ENCODE results near the gene PDZD2. TPM values are rescaled to one million over a fixed set of nuclear protein-coding genes. Genes with fewer than 3 reads are reported as not detected.

The PDZD2 gene
- total RNA-seq, 1 donor from 2014 or later: 42.7 TPM

DNA sequence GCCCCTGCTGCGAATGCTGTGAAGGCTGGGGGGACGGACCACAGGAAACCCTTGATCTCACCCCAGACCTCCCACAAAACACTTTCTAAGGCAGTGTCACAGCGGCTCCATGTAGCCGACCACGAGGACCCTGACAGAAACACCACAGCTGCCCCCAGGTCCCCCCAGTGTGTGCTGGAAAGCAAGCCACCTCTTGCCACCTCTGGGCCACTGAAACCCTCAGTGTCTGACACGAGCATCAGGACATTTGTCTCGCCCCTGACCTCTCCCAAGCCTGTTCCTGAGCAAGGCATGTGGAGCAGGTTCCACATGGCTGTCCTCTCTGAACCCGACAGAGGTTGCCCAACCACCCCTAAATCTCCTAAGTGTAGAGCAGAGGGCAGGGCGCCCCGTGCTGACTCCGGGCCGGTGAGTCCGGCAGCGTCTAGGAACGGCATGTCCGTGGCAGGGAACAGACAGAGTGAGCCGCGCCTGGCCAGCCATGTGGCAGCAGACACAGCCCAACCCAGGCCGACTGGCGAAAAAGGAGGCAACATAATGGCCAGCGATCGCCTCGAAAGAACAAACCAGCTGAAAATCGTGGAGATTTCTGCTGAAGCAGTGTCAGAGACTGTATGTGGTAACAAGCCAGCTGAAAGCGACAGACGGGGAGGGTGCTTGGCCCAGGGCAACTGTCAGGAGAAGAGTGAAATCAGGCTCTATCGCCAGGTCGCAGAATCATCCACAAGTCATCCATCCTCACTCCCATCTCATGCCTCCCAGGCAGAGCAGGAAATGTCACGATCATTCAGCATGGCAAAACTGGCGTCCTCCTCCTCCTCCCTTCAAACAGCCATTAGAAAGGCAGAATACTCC lies 450.4 kb downstream of the PDZD2 start:
- Histone ChIP-seq H3K4me1 (no peaks in the 10 kb centered on the region), H3K36me3 (no peaks in the 10 kb centered on the region), H3K9me3 (no peaks in the 10 kb centered on the region), H3K27ac (no peak overlapping the region), H3K27me3 (no peaks in the 10 kb centered on the region), H3K4me3 (no peak overlapping the region)
- intact Hi-C loops (cut with DNase I): no loop called here
- TF ChIP-seq POLR2A (IDR thresholded peaks at IDR 0.05) (no peak), POLR2AphosphoS5 (IDR thresholded peaks at IDR 0.05; ENCODE audit: insufficient read depth in 1 of 2, low read depth in 1 of 2) (no peak)
- TF ChIP-seq, protein P1, sequence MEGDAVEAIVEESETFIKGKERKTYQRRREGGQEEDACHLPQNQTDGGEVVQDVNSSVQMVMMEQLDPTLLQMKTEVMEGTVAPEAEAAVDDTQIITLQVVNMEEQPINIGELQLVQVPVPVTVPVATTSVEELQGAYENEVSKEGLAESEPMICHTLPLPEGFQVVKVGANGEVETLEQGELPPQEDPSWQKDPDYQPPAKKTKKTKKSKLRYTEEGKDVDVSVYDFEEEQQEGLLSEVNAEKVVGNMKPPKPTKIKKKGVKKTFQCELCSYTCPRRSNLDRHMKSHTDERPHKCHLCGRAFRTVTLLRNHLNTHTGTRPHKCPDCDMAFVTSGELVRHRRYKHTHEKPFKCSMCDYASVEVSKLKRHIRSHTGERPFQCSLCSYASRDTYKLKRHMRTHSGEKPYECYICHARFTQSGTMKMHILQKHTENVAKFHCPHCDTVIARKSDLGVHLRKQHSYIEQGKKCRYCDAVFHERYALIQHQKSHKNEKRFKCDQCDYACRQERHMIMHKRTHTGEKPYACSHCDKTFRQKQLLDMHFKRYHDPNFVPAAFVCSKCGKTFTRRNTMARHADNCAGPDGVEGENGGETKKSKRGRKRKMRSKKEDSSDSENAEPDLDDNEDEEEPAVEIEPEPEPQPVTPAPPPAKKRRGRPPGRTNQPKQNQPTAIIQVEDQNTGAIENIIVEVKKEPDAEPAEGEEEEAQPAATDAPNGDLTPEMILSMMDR (IDR thresholded peaks at IDR 0.05): no peak
- DNase-seq (ENCODE audit: extremely low spot score in 2 of 2): peak in 1 of 2 donors; percentile 81

DNA sequence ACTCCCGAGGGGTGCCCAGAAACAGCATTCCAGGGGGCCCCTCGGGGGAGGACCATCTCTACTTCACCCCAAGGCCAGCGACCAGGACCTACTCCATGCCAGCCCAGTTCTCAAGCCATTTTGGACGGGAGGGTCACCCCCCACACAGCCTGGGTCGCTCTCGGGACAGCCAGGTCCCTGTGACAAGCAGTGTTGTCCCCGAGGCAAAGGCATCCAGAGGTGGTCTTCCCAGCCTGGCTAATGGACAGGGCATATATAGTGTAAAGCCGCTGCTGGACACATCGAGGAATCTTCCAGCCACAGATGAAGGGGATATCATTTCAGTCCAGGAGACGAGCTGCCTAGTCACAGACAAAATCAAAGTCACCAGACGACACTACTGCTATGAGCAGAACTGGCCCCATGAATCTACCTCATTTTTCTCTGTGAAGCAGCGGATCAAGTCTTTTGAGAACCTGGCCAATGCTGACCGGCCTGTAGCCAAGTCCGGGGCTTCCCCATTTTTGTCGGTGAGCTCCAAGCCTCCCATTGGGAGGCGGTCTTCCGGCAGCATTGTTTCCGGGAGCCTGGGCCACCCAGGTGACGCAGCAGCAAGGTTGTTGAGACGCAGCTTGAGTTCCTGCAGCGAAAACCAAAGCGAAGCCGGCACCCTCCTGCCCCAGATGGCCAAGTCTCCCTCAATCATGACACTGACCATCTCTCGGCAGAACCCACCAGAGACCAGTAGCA lies 451.3 kb downstream of the PDZD2 start:
- no peaks in the 10 kb centered on the region for H3K36me3 ChIP-seq
- intact Hi-C loops (cut with DNase I): no loop called here
- H3K27me3 ChIP-seq: no peaks in the 10 kb centered on the region
- TF ChIP-seq, protein P1 (IDR thresholded peaks at IDR 0.05): no peak
- no peak for TF ChIP-seq POLR2AphosphoS5 (IDR thresholded peaks at IDR 0.05; ENCODE audit: insufficient read depth in 1 of 2, low read depth in 1 of 2)
- no peak for TF ChIP-seq POLR2A (IDR thresholded peaks at IDR 0.05)
- H3K27ac ChIP-seq: no peak overlapping the region
- no peaks in the 10 kb centered on the region for H3K4me1 ChIP-seq
- no peak overlapping the region for H3K4me3 ChIP-seq
- peak in 1 of 2 donors; percentile 80 for DNase-seq (ENCODE audit: extremely low spot score in 2 of 2)
- H3K9me3 ChIP-seq: no peaks in the 10 kb centered on the region

DNA sequence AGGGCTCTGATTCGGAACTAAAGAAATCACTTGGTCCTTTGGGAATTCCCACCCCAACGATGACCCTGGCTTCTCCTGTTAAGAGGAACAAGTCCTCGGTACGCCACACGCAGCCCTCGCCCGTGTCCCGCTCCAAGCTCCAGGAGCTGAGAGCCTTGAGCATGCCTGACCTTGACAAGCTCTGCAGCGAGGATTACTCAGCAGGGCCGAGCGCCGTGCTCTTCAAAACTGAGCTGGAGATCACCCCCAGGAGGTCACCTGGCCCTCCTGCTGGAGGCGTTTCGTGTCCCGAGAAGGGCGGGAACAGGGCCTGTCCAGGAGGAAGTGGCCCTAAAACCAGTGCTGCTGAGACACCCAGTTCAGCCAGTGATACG lies 451.8 kb downstream of the PDZD2 start:
- H3K27ac ChIP-seq: no peak overlapping the region
- no peak overlapping the region for H3K4me3 ChIP-seq
- peak in 1 of 2 donors; percentile 77 for DNase-seq (ENCODE audit: extremely low spot score in 2 of 2)
- H3K9me3 ChIP-seq: no peaks in the 10 kb centered on the region
- no peaks in the 10 kb centered on the region for H3K27me3 ChIP-seq
- no peaks in the 10 kb centered on the region for H3K4me1 ChIP-seq
- H3K36me3 ChIP-seq: no peaks in the 10 kb centered on the region
- TF ChIP-seq POLR2A (IDR thresholded peaks at IDR 0.05) (no peak), POLR2AphosphoS5 (IDR thresholded peaks at IDR 0.05; ENCODE audit: insufficient read depth in 1 of 2, low read depth in 1 of 2) (no peak)
- TF ChIP-seq, protein P1 (IDR thresholded peaks at IDR 0.05): no peak
- intact Hi-C loops (cut with DNase I): no loop called here

DNA sequence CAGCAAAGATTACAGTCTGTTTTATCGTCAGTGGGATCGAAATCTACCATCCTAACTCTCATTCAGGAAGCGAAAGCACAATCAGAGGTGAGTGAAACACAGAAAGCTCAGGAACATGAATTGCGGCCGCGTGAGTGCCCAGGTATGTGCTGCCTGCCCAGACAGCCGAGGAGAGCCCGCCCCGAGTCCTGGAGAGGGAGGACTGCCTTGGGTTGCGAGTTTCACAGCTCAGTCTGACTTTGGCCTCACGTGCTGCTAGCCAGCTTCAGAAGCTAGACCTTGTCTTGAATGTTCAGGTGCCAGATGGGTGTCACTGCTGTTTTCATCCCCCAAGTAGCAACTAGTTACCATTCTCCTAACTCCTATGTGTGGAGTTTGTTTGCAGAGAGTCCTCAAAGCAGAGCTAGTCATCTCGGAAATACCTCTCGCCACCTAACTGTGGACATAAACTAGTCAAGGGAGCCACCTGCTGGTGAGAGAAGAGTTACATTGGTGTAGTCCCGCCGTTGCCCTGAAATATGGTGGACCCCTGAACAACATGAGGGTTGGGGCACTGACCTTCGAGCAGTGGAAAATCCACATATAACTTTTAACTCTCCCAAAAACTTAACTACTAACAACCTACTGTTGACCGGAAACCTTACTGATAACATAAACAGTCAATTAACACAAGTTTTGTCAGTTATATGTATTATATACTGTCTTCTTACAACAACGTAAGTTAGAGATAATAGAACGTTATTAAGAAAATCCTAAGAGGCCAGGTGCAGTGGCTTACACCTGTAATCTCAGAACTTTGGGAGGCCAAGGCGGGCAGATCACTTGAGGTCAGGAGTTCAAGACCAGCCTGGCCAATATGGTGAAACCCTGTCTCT lies 454.2 kb downstream of the PDZD2 start:
- H3K36me3 ChIP-seq: no peaks in the 10 kb centered on the region
- TF ChIP-seq POLR2A (IDR thresholded peaks at IDR 0.05): no peak
- TF ChIP-seq POLR2AphosphoS5 (IDR thresholded peaks at IDR 0.05; ENCODE audit: insufficient read depth in 1 of 2, low read depth in 1 of 2): no peak
- TF ChIP-seq, protein P1 (IDR thresholded peaks at IDR 0.05): peak; percentile 53 to 77 (median 65)
- peak in 1 of 2 donors; percentile 85 for DNase-seq (ENCODE audit: extremely low spot score in 2 of 2)

More for the DNA sequence above, 454.2 kb downstream of the PDZD2 start:
- no peaks in the 10 kb centered on the region for H3K27me3 ChIP-seq
- no peaks in the 10 kb centered on the region for H3K9me3 ChIP-seq
- intact Hi-C loops (cut with DNase I): no loop called here
- no peaks in the 10 kb centered on the region for H3K4me1 ChIP-seq
- H3K27ac ChIP-seq: no peak overlapping the region
- H3K4me3 ChIP-seq: no peak overlapping the region

All from vagina (tissue), 2 donors.